Chondrocyte (in vitro differentiated cells): ENCODE results near the gene PGM1. TPM values are rescaled to one million over a fixed set of nuclear protein-coding genes. Genes with fewer than 3 reads are reported as not detected.

Source experiments
- DNase-seq: peaks from one replicate; pipeline ENCODE4 v3.0.0; 2021; ENCODE audit warnings: mixed read lengths, low spot score
- H3K27ac Mint-ChIP-seq: one replicate; pipeline ENCODE4 v1.8.0; 2021; ENCODE audit warnings: mild to moderate bottlenecking, moderate library complexity, mixed read lengths; ENCODE audit not compliant: unreplicated experiment
- H3K27me3 Mint-ChIP-seq: 2 replicates; pipeline ENCODE4 v1.8.0; 2021; ENCODE audit warnings: low read depth, mixed read lengths
- H3K36me3 Mint-ChIP-seq: 2 replicates; pipeline ENCODE4 v1.8.0; 2021; ENCODE audit warnings: low read depth, mixed read lengths
- H3K4me1 Mint-ChIP-seq: 2 replicates; pipeline ENCODE4 v1.8.0; 2021; ENCODE audit warnings: low read depth, mild to moderate bottlenecking, mixed read lengths
- H3K4me3 Mint-ChIP-seq: one replicate; pipeline ENCODE4 v1.8.0; 2021; ENCODE audit warnings: mild to moderate bottlenecking, moderate library complexity, mixed read lengths; ENCODE audit not compliant: unreplicated experiment
- H3K9me3 Mint-ChIP-seq: 2 replicates; pipeline ENCODE4 v1.8.0; 2021; ENCODE audit warnings: low read depth, mixed read lengths
- CTCF ChIP-seq: fragments of 200-600 bp; sonication (generic); IDR thresholded peaks from 2 replicates; pipeline ENCODE4 v1.5.0; 2021; ENCODE audit warnings: antibody characterized with exemption, mild to moderate bottlenecking, moderate library complexity
- long read RNA-seq: library from polyadenylated mRNA; stranded (forward); transcript quantifications from one replicate; pipeline ENCODE4 v2.0.0, GENCODE V29; 2021
- total RNA-seq: library from RNA; stranded (reverse); gene quantifications from 3 replicates; pipeline ENCODE4 v1.2.1, GENCODE V29; 2021

Gene PGM1
- total RNA-seq: 96.9 to 111 TPM (median 104 TPM) in 3 replicates
- long read RNA-seq, transcript PGM1-202 (11 exons, 2,472 nt): major isoform, 294 of 305 reads
- long read RNA-seq, partial matches to known transcripts: 5 of 305 reads
- long read RNA-seq, other reads (novel, unspliced or antisense): 6 of 305 reads

- Mint-ChIP-seq H3K36me3 (no peaks in the 10 kb centered on the region), H3K27me3 (no peaks in the 10 kb centered on the region), H3K9me3 (no peaks in the 10 kb centered on the region), H3K27ac (peak within 1 kb of the TSS; percentile 82), H3K4me1 (peaks cover 34% of the 10 kb centered on the region), H3K4me3 (peak within 1 kb of the TSS; percentile 92)
- TF ChIP-seq CTCF: no peak
- DNase-seq: peak; percentile 94
Observed at GRCh38 chr1:63593303-63593885, at the start of gene PGM1. Gene PGM1 (plus strand): TSS chr1:63593411. CDS start chr1:63593489, 78 bp downstream.

GRCh38 chr1:63545780-63546179 lies 47.4 kb upstream of the PGM1 start:
- Mint-ChIP-seq H3K9me3 (peaks cover 7% of the 10 kb centered on the region), H3K4me1 (no peaks in the 10 kb centered on the region), H3K27ac (no peak overlapping the region), H3K36me3 (peaks cover 8% of the 10 kb centered on the region), H3K27me3 (no peaks in the 10 kb centered on the region), H3K4me3 (no peak overlapping the region)
- no peak for TF ChIP-seq CTCF
- DNase-seq: no peak

GRCh38 chr1:63547621-63548294 lies 45.5 kb upstream of the PGM1 start:
- H3K4me3 Mint-ChIP-seq: no peak overlapping the region
- DNase-seq: no peak
- H3K36me3 Mint-ChIP-seq: peaks cover 6% of the 10 kb centered on the region
- no peaks in the 10 kb centered on the region for H3K27me3 Mint-ChIP-seq
- no peak overlapping the region for H3K27ac Mint-ChIP-seq
- TF ChIP-seq CTCF: no peak
- no peaks in the 10 kb centered on the region for H3K4me1 Mint-ChIP-seq
- H3K9me3 Mint-ChIP-seq: peaks cover 4% of the 10 kb centered on the region

GRCh38 chr1:63548303-63548702 lies 44.9 kb upstream of the PGM1 start:
- no peak for TF ChIP-seq CTCF
- H3K4me3 Mint-ChIP-seq: no peak overlapping the region

GRCh38 chr1:63548877-63549276 lies 44.3 kb upstream of the PGM1 start:
- H3K36me3 Mint-ChIP-seq: peaks cover 4% of the 10 kb centered on the region
- H3K4me3 Mint-ChIP-seq: no peak overlapping the region
- TF ChIP-seq CTCF: no peak
- H3K9me3 Mint-ChIP-seq: no peaks in the 10 kb centered on the region
- H3K27ac Mint-ChIP-seq: no peak overlapping the region
- DNase-seq: no peak
- no peaks in the 10 kb centered on the region for H3K4me1 Mint-ChIP-seq
- H3K27me3 Mint-ChIP-seq: no peaks in the 10 kb centered on the region

More at GRCh38 chr1:63548303-63548702, 44.9 kb upstream of the PGM1 start:
- Mint-ChIP-seq H3K27ac (no peak overlapping the region), H3K4me1 (no peaks in the 10 kb centered on the region), H3K36me3 (peaks cover 4% of the 10 kb centered on the region), H3K27me3 (no peaks in the 10 kb centered on the region), H3K9me3 (no peaks in the 10 kb centered on the region)
- DNase-seq: no peak
